ENCODE data around the gene CACNA1C. TPM values are rescaled to one million over a fixed set of nuclear protein-coding genes. Genes with fewer than 3 reads are reported as not detected.

Gene CACNA1C
- total RNA-seq, 4 donors from 2014 or later, result 3.8 to 13.6 (median 5.7) TPM

DNA sequence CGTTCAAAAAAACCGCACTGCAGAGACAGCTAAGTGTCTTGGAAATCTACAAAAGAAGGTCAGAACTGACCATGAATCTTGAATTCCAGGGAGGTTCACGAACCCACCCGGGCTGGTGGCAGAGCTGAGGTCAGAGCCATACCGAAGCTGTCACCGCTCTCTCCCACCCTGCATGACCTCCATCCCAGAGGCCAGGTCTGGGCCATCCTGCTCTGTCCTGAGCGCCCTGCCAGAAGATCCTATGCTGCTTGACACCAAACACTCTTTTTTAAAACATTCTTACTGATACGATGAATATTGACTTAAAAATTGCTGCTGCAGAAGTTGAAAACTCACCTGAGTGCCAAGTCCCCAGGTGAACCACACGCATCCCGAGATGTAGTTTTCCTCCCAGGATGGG lies 412.9 kb downstream of the CACNA1C start:
- no peak for ATAC-seq (ENCODE audit: low FRiP score)
- TF ChIP-seq, protein P1, sequence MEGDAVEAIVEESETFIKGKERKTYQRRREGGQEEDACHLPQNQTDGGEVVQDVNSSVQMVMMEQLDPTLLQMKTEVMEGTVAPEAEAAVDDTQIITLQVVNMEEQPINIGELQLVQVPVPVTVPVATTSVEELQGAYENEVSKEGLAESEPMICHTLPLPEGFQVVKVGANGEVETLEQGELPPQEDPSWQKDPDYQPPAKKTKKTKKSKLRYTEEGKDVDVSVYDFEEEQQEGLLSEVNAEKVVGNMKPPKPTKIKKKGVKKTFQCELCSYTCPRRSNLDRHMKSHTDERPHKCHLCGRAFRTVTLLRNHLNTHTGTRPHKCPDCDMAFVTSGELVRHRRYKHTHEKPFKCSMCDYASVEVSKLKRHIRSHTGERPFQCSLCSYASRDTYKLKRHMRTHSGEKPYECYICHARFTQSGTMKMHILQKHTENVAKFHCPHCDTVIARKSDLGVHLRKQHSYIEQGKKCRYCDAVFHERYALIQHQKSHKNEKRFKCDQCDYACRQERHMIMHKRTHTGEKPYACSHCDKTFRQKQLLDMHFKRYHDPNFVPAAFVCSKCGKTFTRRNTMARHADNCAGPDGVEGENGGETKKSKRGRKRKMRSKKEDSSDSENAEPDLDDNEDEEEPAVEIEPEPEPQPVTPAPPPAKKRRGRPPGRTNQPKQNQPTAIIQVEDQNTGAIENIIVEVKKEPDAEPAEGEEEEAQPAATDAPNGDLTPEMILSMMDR (IDR thresholded peaks at IDR 0.05), result no peak
- no peak for DNase-seq (ENCODE audit: low spot score)

DNA sequence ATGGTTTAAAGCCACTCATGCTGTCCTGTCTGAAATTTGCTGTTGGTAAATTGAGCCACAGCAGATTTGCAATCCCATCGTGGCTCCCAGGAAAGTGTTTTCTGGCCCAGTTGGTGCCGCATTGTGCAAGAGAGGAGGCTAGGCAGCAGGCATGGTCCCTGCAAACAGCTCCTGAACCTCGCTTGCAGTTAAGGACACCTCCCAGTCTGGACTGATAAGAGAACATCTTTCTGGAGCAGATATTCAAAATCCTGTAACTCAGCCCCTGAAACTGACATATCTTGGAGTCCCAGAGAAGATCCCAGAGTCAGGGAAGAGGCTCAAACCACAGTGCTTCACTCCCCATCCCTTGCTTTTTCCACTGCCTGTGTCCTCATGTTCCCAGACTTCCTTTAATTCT lies 413.4 kb downstream of the CACNA1C start:
- DNase-seq (ENCODE audit: low spot score) (no peak), ATAC-seq (ENCODE audit: low FRiP score) (no peak)
- TF ChIP-seq, protein P1 (IDR thresholded peaks at IDR 0.05), result no peak

DNA sequence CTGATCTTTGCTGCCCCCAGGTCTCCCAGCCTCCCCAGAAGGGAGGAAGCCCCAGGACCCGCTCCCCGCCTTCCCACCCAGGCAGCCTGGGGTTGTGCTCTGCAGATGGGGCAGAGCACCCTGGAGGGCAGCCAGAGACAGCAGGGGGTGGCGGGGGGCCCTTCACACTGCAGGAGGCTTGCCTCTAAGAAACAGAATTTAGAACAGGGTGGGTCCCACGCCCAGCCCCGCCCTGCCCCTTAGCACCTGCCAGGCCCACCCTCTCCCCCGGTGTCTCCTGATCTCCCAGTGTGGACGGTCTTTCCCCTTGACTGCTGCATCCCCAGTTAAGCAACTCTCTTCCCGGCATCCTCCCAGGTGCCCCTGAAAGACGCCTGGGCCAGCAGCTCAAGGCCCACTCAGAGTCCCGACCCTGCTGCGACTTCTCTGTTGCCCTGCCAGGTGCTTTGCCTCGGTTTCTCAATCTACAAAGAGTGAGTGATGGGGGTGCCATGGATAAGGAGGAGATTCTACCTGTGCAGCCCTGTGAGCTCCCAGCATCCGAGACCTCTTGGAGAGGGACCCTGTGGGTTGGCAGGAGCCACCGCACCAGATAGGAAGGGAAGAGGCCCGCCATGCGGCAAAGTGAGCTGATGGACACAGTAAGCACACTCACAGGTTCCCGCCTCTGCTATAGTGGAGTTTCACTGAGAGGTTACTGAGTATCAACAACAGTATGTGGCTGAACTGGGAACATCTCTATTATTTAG lies 414.8 kb downstream of the CACNA1C start:
- DNase-seq (ENCODE audit: low spot score) (no peak), ATAC-seq (ENCODE audit: low FRiP score) (no peak)
- TF ChIP-seq, protein P1 (IDR thresholded peaks at IDR 0.05), result no peak

DNA sequence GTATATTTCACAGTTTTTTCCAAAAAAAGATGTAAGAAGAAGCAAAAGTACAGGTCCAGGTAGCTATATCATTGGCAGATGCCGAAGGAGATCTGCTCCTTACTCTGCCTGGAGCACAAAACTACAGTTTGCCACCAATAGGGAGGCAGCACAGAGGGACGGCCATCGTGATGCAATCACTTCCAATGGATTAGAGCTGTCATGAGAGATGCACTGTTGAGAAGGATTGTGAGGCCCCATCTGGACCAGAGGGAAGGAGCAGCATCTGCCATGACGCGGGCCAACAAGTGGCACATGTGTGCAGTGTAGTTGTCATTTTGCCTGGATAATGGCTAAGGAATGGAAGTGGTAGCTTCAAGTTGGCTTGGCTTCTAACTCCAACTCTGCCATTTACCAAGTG lies 423.2 kb downstream of the CACNA1C start:
- DNase-seq (ENCODE audit: low spot score) (no peak), ATAC-seq (ENCODE audit: low FRiP score) (no peak)
- TF ChIP-seq, protein P1 (IDR thresholded peaks at IDR 0.05), result no peak

DNA sequence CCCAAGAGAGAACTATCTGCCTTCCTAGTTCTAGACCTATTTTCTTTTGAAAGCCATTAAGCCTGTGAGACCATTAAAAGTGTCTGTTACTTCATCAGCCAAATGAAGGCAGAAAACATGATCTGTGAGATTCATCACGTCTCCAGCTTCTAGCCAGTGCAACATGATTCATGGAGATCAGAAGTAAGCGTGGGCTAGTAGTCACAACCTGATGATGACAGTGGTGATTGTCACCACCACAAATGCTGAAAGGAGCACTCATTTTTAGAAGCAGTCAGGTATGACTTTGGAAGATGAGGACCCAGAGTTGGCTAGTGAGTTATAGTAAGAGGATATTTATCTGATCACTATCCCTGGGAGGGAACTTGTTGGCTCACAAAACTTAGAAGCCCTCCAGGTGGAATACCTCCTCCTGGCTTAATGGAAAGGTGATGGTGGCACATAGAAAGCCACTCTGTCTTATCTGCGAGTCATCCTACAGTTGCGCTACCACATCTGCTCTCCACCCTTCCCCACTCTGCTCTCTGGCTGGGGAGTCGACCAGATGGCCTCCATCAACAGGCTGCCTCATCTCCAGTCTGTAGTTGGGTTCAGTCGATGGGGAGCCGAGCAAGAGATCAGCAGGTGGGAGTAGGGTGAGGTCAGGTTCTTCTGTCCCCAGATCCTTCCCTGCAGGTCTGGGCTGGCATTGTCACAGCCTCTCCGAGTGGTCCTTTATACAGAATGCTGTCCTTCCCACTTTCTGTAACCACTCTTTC lies 424.4 kb downstream of the CACNA1C start:
- no peak for ATAC-seq (ENCODE audit: low FRiP score)
- TF ChIP-seq, protein P1 (IDR thresholded peaks at IDR 0.05), result no peak
- DNase-seq (ENCODE audit: low spot score), result no peak

DNA sequence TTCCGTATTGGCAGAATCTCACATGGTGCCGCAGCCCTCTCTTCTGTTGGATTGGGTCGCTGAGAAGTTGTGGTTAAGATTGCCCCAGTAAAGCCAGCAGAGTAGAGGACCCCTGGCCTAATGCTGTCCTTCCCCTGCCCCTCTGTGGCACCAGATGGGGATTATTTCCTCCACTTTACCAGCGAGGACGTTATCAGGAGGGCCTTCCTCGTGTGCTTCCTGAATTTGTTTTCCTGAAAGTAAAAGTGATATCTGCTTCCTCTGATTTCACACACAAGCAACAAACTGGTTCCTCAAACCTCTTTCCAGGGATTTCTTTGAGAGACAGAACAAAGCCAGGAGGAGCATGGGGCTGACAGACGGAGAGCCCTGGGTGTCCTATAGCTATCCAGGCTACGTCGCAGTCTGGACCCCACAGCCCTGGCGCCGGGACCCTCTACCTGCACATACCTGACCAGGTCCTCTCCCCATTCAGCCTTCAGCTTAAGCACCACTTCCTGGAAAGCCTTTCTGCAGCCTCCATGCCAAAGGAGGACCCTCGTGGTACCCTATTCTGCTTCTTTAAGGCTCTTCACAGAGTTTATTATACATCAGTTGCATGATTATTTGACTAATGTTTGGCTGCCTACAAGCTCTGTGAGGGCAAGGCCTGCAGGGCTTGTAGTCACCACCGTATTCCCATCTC lies 427.2 kb downstream of the CACNA1C start:
- ATAC-seq (ENCODE audit: low FRiP score) (no peak), DNase-seq (ENCODE audit: low spot score) (no peak)
- TF ChIP-seq, protein P1 (IDR thresholded peaks at IDR 0.05), result no peak
